ENCODE results near the gene SLC39A11.

DNA sequence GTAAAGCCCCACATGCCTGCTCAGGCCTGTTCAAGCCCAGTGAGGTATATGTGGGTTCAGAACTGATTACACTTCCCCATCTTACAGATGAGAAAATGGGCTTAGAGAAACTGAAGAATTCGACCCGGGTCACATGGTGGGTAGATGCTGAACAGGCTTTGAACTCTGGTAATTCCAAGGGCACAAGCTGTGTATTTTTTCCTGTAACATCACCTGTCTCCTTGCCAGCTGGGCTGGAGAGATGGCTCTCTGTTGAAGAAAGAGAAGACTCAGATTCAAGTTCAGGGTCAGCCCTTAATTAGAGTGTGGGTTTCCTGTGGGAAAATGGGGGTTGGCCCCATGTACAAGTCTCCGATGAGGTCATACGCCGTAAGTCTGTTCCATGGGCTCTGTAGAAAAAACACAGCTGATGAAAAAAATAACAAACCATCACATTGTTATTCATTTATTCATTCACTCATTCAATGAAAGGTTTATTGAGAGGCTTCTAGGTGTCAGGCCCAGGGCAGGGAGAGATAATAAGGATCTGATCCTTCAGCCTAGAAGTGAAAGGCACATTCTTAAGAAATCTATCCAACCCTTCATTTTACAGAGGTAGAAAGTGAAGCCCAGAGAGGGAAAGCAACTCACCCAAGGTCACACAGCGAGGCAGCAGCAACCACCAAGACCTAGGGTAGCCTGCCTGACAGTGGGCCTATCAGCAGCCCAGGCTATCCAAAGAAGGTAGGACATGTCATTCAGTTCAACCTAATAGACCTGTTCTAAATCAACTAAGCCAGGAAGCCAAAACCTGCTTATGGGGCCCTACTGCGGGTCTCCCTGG lies 488.9 kb downstream of the SLC39A11 start:
- TF ChIP-seq, protein P1, sequence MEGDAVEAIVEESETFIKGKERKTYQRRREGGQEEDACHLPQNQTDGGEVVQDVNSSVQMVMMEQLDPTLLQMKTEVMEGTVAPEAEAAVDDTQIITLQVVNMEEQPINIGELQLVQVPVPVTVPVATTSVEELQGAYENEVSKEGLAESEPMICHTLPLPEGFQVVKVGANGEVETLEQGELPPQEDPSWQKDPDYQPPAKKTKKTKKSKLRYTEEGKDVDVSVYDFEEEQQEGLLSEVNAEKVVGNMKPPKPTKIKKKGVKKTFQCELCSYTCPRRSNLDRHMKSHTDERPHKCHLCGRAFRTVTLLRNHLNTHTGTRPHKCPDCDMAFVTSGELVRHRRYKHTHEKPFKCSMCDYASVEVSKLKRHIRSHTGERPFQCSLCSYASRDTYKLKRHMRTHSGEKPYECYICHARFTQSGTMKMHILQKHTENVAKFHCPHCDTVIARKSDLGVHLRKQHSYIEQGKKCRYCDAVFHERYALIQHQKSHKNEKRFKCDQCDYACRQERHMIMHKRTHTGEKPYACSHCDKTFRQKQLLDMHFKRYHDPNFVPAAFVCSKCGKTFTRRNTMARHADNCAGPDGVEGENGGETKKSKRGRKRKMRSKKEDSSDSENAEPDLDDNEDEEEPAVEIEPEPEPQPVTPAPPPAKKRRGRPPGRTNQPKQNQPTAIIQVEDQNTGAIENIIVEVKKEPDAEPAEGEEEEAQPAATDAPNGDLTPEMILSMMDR (IDR thresholded peaks at IDR 0.05) = no peak
- no peak for TF ChIP-seq FOXM1 (IDR thresholded peaks at IDR 0.05; ENCODE audit: low read depth)
- TF ChIP-seq REST (IDR thresholded peaks at IDR 0.05; ENCODE audit: low read depth, low read length) = no peak
- TF ChIP-seq POLR2AphosphoS5 (IDR thresholded peaks at IDR 0.05; ENCODE audit: low read depth, low read length) = no peak
- TF ChIP-seq NRF1 (IDR thresholded peaks at IDR 0.05; ENCODE audit: low read depth, low read length) = no peak
- TF ChIP-seq, protein P2, sequence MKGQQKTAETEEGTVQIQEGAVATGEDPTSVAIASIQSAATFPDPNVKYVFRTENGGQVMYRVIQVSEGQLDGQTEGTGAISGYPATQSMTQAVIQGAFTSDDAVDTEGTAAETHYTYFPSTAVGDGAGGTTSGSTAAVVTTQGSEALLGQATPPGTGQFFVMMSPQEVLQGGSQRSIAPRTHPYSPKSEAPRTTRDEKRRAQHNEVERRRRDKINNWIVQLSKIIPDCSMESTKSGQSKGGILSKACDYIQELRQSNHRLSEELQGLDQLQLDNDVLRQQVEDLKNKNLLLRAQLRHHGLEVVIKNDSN (IDR thresholded peaks at IDR 0.05; ENCODE audit: borderline replicate concordance, low read depth) = no peak
- no peak for TF ChIP-seq MAX (IDR thresholded peaks at IDR 0.05; ENCODE audit: low read depth)
- no peak for TF ChIP-seq EP300 (IDR thresholded peaks at IDR 0.05; ENCODE audit: borderline replicate concordance in 1 of 2, low read depth in 1 of 2, low read length in 1 of 2)
- TF ChIP-seq, protein P3, sequence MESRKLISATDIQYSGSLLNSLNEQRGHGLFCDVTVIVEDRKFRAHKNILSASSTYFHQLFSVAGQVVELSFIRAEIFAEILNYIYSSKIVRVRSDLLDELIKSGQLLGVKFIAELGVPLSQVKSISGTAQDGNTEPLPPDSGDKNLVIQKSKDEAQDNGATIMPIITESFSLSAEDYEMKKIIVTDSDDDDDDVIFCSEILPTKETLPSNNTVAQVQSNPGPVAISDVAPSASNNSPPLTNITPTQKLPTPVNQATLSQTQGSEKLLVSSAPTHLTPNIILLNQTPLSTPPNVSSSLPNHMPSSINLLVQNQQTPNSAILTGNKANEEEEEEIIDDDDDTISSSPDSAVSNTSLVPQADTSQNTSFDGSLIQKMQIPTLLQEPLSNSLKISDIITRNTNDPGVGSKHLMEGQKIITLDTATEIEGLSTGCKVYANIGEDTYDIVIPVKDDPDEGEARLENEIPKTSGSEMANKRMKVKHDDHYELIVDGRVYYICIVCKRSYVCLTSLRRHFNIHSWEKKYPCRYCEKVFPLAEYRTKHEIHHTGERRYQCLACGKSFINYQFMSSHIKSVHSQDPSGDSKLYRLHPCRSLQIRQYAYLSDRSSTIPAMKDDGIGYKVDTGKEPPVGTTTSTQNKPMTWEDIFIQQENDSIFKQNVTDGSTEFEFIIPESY (IDR thresholded peaks at IDR 0.05; ENCODE audit: borderline replicate concordance, low read depth) = no peak
- TF ChIP-seq RFX5 (IDR thresholded peaks at IDR 0.05; ENCODE audit: low read length) = no peak
- TF ChIP-seq SIN3A (IDR thresholded peaks at IDR 0.05; ENCODE audit: borderline replicate concordance, low read depth, low read length) = no peak
